H9 (cell line): Measurements from ENCODE around the gene PTPRK. TPM values are rescaled to one million over a fixed set of nuclear protein-coding genes. Genes with fewer than 3 reads are reported as not detected.

Experiments used
- DNase-seq: peaks from one replicate; pipeline ENCODE4 v3.0.0-alpha.2; 2017
- H2AFZ ChIP-seq: one replicate; pipeline ENCODE4 v1.6.1; 2013; ENCODE audit warnings: mild to moderate bottlenecking, low read length, control low read depth, moderate library complexity
- H2AK5ac ChIP-seq: 2 replicates; pipeline ENCODE4 v1.6.1; 2013; ENCODE audit warnings: low read length, control low read depth, mixed read lengths; ENCODE audit not compliant: insufficient read length
- H2BK120ac ChIP-seq: one replicate; pipeline ENCODE4 v1.6.1; 2013; ENCODE audit warnings: low read depth, mild to moderate bottlenecking, low read length, control low read depth, inconsistent platforms; ENCODE audit not compliant: poor library complexity, severe bottlenecking
- H2BK12ac ChIP-seq: 2 replicates; pipeline ENCODE4 v1.6.1; 2013; ENCODE audit warnings: low read length, control low read depth, mixed read lengths, low read depth; ENCODE audit not compliant: insufficient read length
- H2BK15ac ChIP-seq: 2 replicates; pipeline ENCODE4 v1.6.1; 2013; ENCODE audit warnings: low read depth, low read length, control low read depth
- H2BK20ac ChIP-seq: one replicate; pipeline ENCODE4 v1.6.1; 2013; ENCODE audit warnings: low read depth, mild to moderate bottlenecking, low read length, control low read depth, inconsistent platforms; ENCODE audit not compliant: poor library complexity, severe bottlenecking
- H2BK5ac ChIP-seq: 2 replicates; pipeline ENCODE4 v1.6.1; 2013; ENCODE audit warnings: low read length, control low read depth, mixed read lengths; ENCODE audit not compliant: insufficient read length
- H3K14ac ChIP-seq: 2 replicates; pipeline ENCODE4 v1.6.1; 2013; ENCODE audit warnings: low read length, control low read depth; ENCODE audit not compliant: insufficient read depth
- H3K18ac ChIP-seq: 2 replicates; pipeline ENCODE4 v1.6.1; 2013; ENCODE audit warnings: low read depth, mild to moderate bottlenecking, mixed read lengths, low read length, control low read depth; ENCODE audit not compliant: insufficient read length
- H3K23ac ChIP-seq: 2 replicates; pipeline ENCODE4 v1.6.1; 2013; ENCODE audit warnings: low read length, control low read depth, mixed read lengths, low read depth; ENCODE audit not compliant: insufficient read length
- H3K23me2 ChIP-seq: 2 replicates; pipeline ENCODE4 v1.6.1; 2013; ENCODE audit warnings: low read depth, mild to moderate bottlenecking, mixed read lengths, low read length, control low read depth; ENCODE audit not compliant: insufficient read length, poor library complexity, severe bottlenecking
- H3K27ac ChIP-seq: 2 replicates; pipeline ENCODE4 v1.5.1; 2013; ENCODE audit warnings: low read length, control low read depth, mixed read lengths, low read depth; ENCODE audit not compliant: insufficient read length
- H3K27me3 ChIP-seq: 2 replicates; pipeline ENCODE4 v1.6.1; 2013; ENCODE audit warnings: low read length, control low read depth, inconsistent platforms; ENCODE audit not compliant: insufficient read depth
- H3K4ac ChIP-seq: 2 replicates; pipeline ENCODE4 v1.6.1; 2013; ENCODE audit warnings: low read depth, mild to moderate bottlenecking, control low read depth, inconsistent platforms, low read length, moderate library complexity
- H3K4me1 ChIP-seq: 2 replicates; pipeline ENCODE4 v1.6.1; 2013; ENCODE audit warnings: low read length, control low read depth, inconsistent platforms; ENCODE audit not compliant: insufficient read depth
- H3K4me2 ChIP-seq: 2 replicates; pipeline ENCODE4 v1.6.1; 2013; ENCODE audit warnings: low read length, control low read depth, mixed read lengths; ENCODE audit not compliant: insufficient read length, insufficient read depth
- H3K56ac ChIP-seq: 2 replicates; pipeline ENCODE4 v1.6.1; 2013; ENCODE audit warnings: low read depth, mild to moderate bottlenecking, mixed read lengths, low read length, control low read depth; ENCODE audit not compliant: insufficient read length
- H3K79me1 ChIP-seq: 2 replicates; pipeline ENCODE4 v1.6.1; 2013; ENCODE audit warnings: low read depth, mild to moderate bottlenecking, moderate library complexity, low read length, control low read depth, inconsistent platforms; ENCODE audit not compliant: insufficient read depth, poor library complexity, severe bottlenecking
- H3K79me2 ChIP-seq: 2 replicates; pipeline ENCODE4 v1.6.1; 2013; ENCODE audit warnings: low read length, control low read depth, inconsistent platforms; ENCODE audit not compliant: insufficient read depth
- H3K9ac ChIP-seq: 2 replicates; pipeline ENCODE4 v1.6.1; 2013; ENCODE audit warnings: low read length, control low read depth, mixed read lengths; ENCODE audit not compliant: insufficient read length; ENCODE audit errors: extremely low read depth
- H3K9me3 ChIP-seq: one replicate; pipeline ENCODE4 v1.6.1; 2013; ENCODE audit warnings: low read depth, low read length, inconsistent platforms; ENCODE audit not compliant: control insufficient read depth
- H3T11ph ChIP-seq: one replicate; pipeline ENCODE4 v1.6.1; 2013; ENCODE audit warnings: mild to moderate bottlenecking, low read length, control low read depth, inconsistent platforms
- H4K20me1 ChIP-seq: one replicate; pipeline ENCODE4 v1.6.1; 2013; ENCODE audit not compliant: control insufficient read depth, insufficient read length, insufficient read depth
- H4K5ac ChIP-seq: 2 replicates; pipeline ENCODE4 v1.6.1; 2013; ENCODE audit warnings: low read depth, mild to moderate bottlenecking, mixed read lengths, low read length, control low read depth; ENCODE audit not compliant: insufficient read length
- H4K8ac ChIP-seq: replicated peaks from 2 replicates; pipeline ENCODE4 v1.6.1; 2013; ENCODE audit warnings: low read length, control low read depth, mixed read lengths, low read depth; ENCODE audit not compliant: insufficient read length
- H4K91ac ChIP-seq: 2 replicates; pipeline ENCODE4 v1.6.1; 2013; ENCODE audit warnings: low read depth, mild to moderate bottlenecking, moderate library complexity, mixed read lengths, low read length, control low read depth; ENCODE audit not compliant: insufficient read length
- H3K27ac Mint-ChIP-seq, 3 experiments: 2 replicates in 2 of 3; 3 replicates in 1 of 3; pipeline ENCODE4 v1.8.0; 2020 to 2021; ENCODE audit warnings: mixed read lengths in 3 of 3, mild to moderate bottlenecking in 1 of 3, moderate library complexity in 1 of 3
- H3K27me3 Mint-ChIP-seq: 2 replicates; pipeline ENCODE4 v1.8.0; 2021; ENCODE audit warnings: low read depth, mild to moderate bottlenecking, moderate library complexity, mixed read lengths
- H3K36me3 Mint-ChIP-seq, 3 experiments: 2 replicates in 2 of 3; 3 replicates in 1 of 3; pipeline ENCODE4 v1.8.0; 2020 to 2021; ENCODE audit warnings: low read depth in 3 of 3, mixed read lengths in 3 of 3; ENCODE audit not compliant: insufficient read depth in 1 of 3
- H3K4me1 Mint-ChIP-seq, 2 experiments: 2 replicates each; pipeline ENCODE4 v1.8.0; 2020; ENCODE audit warnings: mixed read lengths in 2 of 2
- H3K4me3 Mint-ChIP-seq, 2 experiments: 2 replicates in 1 of 2; 3 replicates in 1 of 2; pipeline ENCODE4 v1.8.0; 2020 to 2021; ENCODE audit warnings: mild to moderate bottlenecking in 2 of 2, mixed read lengths in 2 of 2, moderate library complexity in 1 of 2
- H3K9me3 Mint-ChIP-seq, 2 experiments: 2 replicates in 1 of 2; 3 replicates in 1 of 2; pipeline ENCODE4 v1.8.0; 2020; ENCODE audit warnings: mild to moderate bottlenecking in 2 of 2, mixed read lengths in 2 of 2, moderate library complexity in 1 of 2
- WGBS: extraction: QIAGEN DNeasy Blood & Tissue Kit; methylation state at CpG from one replicate; pipeline ENCODE4 v1.1.7; 2013; ENCODE audit warnings: missing lambda C conversion rate, low lambda C conversion rate, mixed read lengths; ENCODE audit not compliant: insufficient read length; ENCODE audit errors: extremely low coverage; 5-methylcytosine and 5-hydroxymethylcytosine counted together
- total RNA-seq: library from RNA; stranded (reverse); gene quantifications from 2 replicates; pipeline ENCODE4 v1.2.1, GENCODE V29; 2021
- TF ChIP-seq, protein P1 (sequence below): fragments of 200-600 bp; sonication (generic); conservative IDR thresholded peaks from 3 replicates; pipeline ENCODE4 v1.8.0; 2021; ENCODE audit warnings: antibody characterized with exemption, mild to moderate bottlenecking

The PTPRK gene
- total RNA-seq, 1 experiment from 2014 or later: 47.9 TPM

DNA sequence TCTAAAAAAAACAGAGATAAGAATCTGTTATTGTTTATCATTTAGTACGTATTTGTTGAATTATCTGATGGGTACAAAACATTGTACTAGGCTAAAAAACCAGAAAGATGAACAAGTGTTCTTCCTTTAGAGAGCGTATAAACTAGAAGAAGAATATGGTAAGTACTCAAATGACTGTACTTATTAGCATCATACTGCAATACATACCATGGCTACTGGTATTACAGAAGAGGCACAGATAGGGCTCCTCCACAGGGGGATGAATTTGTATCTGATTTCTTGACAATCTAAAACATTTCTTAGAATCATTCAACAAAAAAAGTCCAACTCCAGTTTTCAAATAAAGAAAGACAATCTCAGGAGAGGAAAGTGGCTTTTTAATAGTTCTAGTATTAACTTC, 501.6 kb downstream of the PTPRK start:
- no peaks in the 10 kb centered on the region for H3K9me3 Mint-ChIP-seq
- H4K91ac ChIP-seq: no peak overlapping the region
- H3T11ph ChIP-seq: no peak overlapping the region
- H3K23ac ChIP-seq: no peak overlapping the region
- H3K23me2 ChIP-seq: no peaks in the 10 kb centered on the region
- H3K4me2 ChIP-seq: no peak overlapping the region
- TF ChIP-seq, protein P1, sequence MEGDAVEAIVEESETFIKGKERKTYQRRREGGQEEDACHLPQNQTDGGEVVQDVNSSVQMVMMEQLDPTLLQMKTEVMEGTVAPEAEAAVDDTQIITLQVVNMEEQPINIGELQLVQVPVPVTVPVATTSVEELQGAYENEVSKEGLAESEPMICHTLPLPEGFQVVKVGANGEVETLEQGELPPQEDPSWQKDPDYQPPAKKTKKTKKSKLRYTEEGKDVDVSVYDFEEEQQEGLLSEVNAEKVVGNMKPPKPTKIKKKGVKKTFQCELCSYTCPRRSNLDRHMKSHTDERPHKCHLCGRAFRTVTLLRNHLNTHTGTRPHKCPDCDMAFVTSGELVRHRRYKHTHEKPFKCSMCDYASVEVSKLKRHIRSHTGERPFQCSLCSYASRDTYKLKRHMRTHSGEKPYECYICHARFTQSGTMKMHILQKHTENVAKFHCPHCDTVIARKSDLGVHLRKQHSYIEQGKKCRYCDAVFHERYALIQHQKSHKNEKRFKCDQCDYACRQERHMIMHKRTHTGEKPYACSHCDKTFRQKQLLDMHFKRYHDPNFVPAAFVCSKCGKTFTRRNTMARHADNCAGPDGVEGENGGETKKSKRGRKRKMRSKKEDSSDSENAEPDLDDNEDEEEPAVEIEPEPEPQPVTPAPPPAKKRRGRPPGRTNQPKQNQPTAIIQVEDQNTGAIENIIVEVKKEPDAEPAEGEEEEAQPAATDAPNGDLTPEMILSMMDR: no peak
- H3K79me1 ChIP-seq: no peaks in the 10 kb centered on the region
- H2BK5ac ChIP-seq: no peak overlapping the region
- H2BK12ac ChIP-seq: no peak overlapping the region
- WGBS: no CpG with 5 or more reads among the region's 2 CpGs
- peaks cover 11 to 23% of the 10 kb centered on the region in 2 experiments for H3K4me1 Mint-ChIP-seq
- no peak overlapping the region for H3K14ac ChIP-seq
- H2BK15ac ChIP-seq: no peak overlapping the region
- no peaks in the 10 kb centered on the region for H3K79me2 ChIP-seq
- no peak overlapping the region for H2BK120ac ChIP-seq
- H4K5ac ChIP-seq: no peak overlapping the region
- no peak overlapping the region for H3K27ac ChIP-seq
- no peak overlapping the region for H3K4ac ChIP-seq
- H3K9me3 ChIP-seq: no peaks in the 10 kb centered on the region
- H4K20me1 ChIP-seq: no peaks in the 10 kb centered on the region
- H3K4me1 ChIP-seq: no peaks in the 10 kb centered on the region
- H3K27me3 Mint-ChIP-seq: no peaks in the 10 kb centered on the region
- no peak overlapping the region for H3K56ac ChIP-seq
- no peak overlapping the region for H2BK20ac ChIP-seq
- no peak overlapping the region for H4K8ac ChIP-seq
- no peak overlapping the region for H3K9ac ChIP-seq
- no peaks in the 10 kb centered on the region for H3K36me3 Mint-ChIP-seq
- DNase-seq: no peak
- no peak overlapping the region for H3K27ac Mint-ChIP-seq
- H3K4me3 Mint-ChIP-seq: no peak overlapping the region
- no peak overlapping the region for H2AK5ac ChIP-seq
- no peak overlapping the region for H2AFZ ChIP-seq
- H3K27me3 ChIP-seq: no peaks in the 10 kb centered on the region
- no peak overlapping the region for H3K18ac ChIP-seq
